Measurements from ENCODE around the gene PIGA. TPM values are rescaled to one million over a fixed set of nuclear protein-coding genes. Genes with fewer than 3 reads are reported as not detected.
A peak's percentile ranks its signal among the peaks of the same experiment; 100 is the strongest.

The PIGA gene
- total RNA-seq, 1 experiment from 2014 or later, result 19.4 TPM

GRCh38 chrX:15269618-15270521 is 65.5 kb downstream of the PIGA start, which contains the start of gene ASB9:
Gene ASB9 (minus strand): TSS chrX:15270083. CDS start chrX:15269874, 209 bp downstream.
- H3K4me3 Mint-ChIP-seq (ENCODE audit: unreplicated experiment), result peak within 1 kb of the TSS; percentile 96
- no peaks in the 10 kb centered on the region for H3K36me3 ChIP-seq (ENCODE audit: control insufficient read depth, insufficient read depth, low read length)
- no TSS peak for BruUV-seq (replicated peaks)
- ChIA-PET POLR2A (interaction anchor here (0.5 kb wide), 1 partner anchor 141 kb away, joined by 3 read pairs; no protein-coding TSS in a partner anchor), CTCF (interaction anchor here (0.6 kb wide), 1 partner anchor 30 kb away, joined by 3 read pairs; no protein-coding TSS in a partner anchor)
- H3K9me3 ChIP-seq, result no peaks in the 10 kb centered on the region
- no peak for TF ChIP-seq CTCF (IDR thresholded peaks at IDR 0.05; ENCODE audit: insufficient read depth in 1 of 2, low read depth in 1 of 2, low read length in 1 of 2, severe bottlenecking in 1 of 2, unreplicated experiment in 1 of 2)
- H3K9me3 Mint-ChIP-seq (ENCODE audit: unreplicated experiment), result no peaks in the 10 kb centered on the region
- peak; percentile 74 to 77 for DNase-seq
- no peaks in the 10 kb centered on the region for H3K27me3 Mint-ChIP-seq (ENCODE audit: insufficient read depth, unreplicated experiment)
- H3K27ac Mint-ChIP-seq (ENCODE audit: unreplicated experiment), result peak within 1 kb of the TSS; percentile 91
- no peaks in the 10 kb centered on the region for H3K4me1 ChIP-seq
- intact Hi-C loops (cut with micrococcal nuclease; ENCODE audit: unreplicated experiment), result no loop called here
- H3K36me3 Mint-ChIP-seq (ENCODE audit: insufficient read depth, unreplicated experiment), result peaks cover 6% of the 10 kb centered on the region
- H3K4me1 Mint-ChIP-seq (ENCODE audit: low read depth, unreplicated experiment), result peaks cover 10% of the 10 kb centered on the region
- H3K4me3 ChIP-seq (ENCODE audit: low read depth, low read length), result peak within 1 kb of the TSS; percentile 15
- no peaks in the 10 kb centered on the region for H3K27me3 ChIP-seq (replicated peaks; ENCODE audit: control insufficient read depth, insufficient read depth, low read length)

Other genes with a start within 250 kb of the PIGA start
- gene ASB9, start 65.4 kb downstream of the PIGA start, total RNA-seq (2022), result 4.6 and 8.3 TPM in 2 replicates
- not detected in 2 replicates for gene ASB11, start 19.9 kb downstream of the PIGA start, total RNA-seq (2022)
- gene VEGFD, start 48.9 kb upstream of the PIGA start, total RNA-seq (2022), result 0.36 TPM in 1 of 2 replicates, not detected in the other
- gene PIR, start 157.8 kb upstream of the PIGA start, total RNA-seq (2022), result 12.0 and 15.7 TPM in 2 replicates
- not detected in 2 replicates for gene BMX, start 165.3 kb upstream of the PIGA start, total RNA-seq (2022)

Data from Caco-2 (cell line).